Activated naive CD4-positive, alpha-beta T cell (primary cell): ENCODE data around the gene MTFR2.
A peak's percentile ranks its signal among the peaks of the same experiment; 100 is the strongest.

Experiments used
- DNase-seq, 4 experiments: peaks; one replicate each; lab custom pipeline; 2025; lab: John Stamatoyannopoulos, UW

The MTFR2 gene

GRCh38 chr6:136249811-136250685 is at the start of gene MTFR2:
TSS of gene MTFR2 (minus strand) at chr6:136250311. CDS start at chr6:136249099, 1,212 bp downstream.
- peak; percentile 54 to 81 (median 71) for DNase-seq

DNA sequence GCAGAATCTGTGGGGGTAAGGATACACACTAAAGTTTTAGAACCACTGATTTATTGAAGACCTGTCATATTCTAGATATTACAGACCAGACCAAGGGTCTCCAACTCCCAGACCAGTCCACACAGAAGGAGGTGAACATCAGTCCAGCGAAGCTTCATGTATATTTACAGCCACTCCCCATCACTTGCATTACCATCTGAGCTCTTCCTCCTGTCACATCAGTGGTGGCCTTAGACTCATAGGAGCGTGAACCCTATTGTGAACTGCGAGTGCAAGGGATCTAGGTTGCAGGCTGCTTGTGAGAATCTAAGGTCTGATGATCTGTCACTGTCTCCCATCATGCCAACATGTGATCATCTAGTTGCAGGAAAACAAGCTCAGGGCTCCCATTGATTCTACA is 44.5 kb upstream of the MTFR2 start:
- no peak for DNase-seq

DNA sequence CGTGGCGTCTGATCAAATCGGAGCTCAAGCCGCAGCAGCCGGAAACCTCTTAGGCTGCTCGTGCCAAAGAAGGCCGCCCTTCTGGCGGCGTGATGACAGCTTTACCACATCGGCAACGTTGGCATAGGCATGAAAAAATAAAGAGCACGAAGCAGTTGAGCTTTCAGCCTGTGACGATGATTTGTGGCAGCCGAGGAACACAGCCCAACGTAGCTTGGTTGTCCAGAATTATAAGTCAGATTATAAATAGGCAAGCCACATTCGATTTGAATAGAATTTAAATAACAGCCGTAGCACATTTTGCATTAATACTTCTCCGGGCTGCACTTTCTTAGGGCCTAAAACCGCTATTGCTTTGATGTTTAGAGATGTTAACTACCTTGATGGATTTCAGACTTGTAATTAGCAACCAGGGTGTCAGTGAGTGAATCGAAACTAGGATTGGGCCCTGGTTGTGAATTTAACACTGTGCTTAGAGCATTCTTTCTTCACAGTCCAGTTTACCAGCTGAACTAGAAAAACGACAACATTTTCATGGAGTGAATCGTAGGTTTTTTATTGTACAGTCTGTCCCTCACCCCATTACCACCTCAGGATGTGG is 40.4 kb upstream of the MTFR2 start:
- peak; percentile 27 to 74 (median 48) for DNase-seq

- peak; percentile 97 to 99 (median 98) for DNase-seq
Observed at GRCh38 chr6:136289579-136290409, 39.7 kb upstream of the MTFR2 start, which contains the start of gene BCLAF1. TSS of gene BCLAF1 (minus strand) at chr6:136289846. CDS start at chr6:136279866, 9,980 bp downstream.

DNA sequence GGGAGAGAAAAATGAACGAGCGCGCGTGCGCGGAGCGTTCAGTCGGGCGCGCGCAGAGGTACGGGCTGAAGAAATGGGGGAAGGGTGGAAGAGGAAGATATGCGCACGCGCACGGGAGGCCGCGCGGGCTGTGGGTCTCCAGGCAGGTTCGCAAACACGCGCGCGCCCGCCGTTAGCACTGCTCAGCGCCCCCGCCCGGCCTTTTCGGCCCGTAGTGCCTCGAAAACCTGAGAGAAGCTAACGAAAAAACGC is 39.1 kb upstream of the MTFR2 start:
- DNase-seq, result peak; percentile 88 to 93 (median 91)

DNA sequence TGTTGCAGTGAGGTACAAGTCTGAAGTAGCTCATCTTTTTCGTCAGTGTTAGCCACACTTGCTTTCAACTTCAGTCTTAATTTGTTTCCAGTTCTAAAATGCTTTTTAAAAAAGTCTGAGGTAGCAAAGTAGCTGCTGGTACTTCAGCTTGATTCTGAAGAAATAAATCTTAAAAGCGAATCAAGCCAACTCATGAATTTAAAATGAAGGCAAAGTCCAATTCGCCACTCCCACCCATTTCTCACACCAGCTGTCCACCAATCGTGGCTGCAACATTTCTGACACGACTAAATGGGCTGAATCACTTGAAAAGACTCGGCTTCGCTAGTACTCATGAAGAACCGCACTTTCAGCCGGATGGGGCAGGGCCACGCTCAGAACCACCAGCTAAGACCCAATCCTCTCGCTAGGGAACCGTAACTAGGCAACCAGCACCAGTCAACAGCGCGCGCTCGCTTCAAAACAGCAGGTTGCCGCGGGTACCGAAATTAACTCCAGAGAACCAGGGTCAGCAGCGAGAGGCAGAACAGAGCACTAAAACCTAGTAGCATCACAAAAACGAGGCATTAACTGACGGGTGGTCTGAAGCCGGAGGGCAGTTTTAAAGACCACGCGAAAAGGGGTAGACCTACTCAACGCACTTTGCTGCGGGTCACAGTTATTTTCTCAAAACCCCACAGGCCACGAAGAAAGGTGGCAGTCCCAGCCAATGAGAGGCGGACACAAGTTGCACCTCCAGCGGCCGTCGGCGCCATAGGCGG is 38.6 kb upstream of the MTFR2 start:
- DNase-seq, result peak; percentile 54 to 84 (median 73)

- no peak for DNase-seq
Observed at GRCh38 chr6:136284909-136285308, 34.8 kb upstream of the MTFR2 start.

DNA sequence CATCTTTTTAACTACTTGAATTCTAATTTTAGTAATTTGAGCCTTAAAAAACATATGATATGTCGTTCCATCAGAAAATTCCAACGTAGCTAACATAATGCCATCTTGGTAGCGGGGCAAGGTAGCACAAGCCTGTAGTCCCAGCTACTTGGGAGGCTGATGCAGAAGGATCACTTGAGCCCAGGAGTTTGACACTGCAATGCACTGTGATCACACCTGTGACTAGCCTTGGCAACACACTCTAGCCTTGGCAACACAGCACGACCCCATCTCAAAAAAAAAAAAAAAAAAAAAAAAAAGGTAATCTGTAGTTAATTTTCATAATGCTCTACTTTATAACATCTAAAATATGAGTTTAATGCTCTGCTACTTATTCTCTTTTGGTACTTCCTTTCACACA is 32.8 kb upstream of the MTFR2 start:
- DNase-seq, result no peak

GRCh38 chr6:136280032-136280609 is 30.0 kb upstream of the MTFR2 start:
- no peak for DNase-seq

GRCh38 chr6:136274062-136274461 is 24.0 kb upstream of the MTFR2 start:
- DNase-seq, result no peak

- no peak for DNase-seq
Observed at GRCh38 chr6:136265101-136265500, 15.0 kb upstream of the MTFR2 start.

GRCh38 chr6:136262940-136263339 is 12.8 kb upstream of the MTFR2 start:
- DNase-seq, result no peak

- DNase-seq, result no peak
Observed at GRCh38 chr6:136254851-136255466, 4.8 kb upstream of the MTFR2 start.

- no peak for DNase-seq
Observed at GRCh38 chr6:136253734-136254133, 3.6 kb upstream of the MTFR2 start.

DNA sequence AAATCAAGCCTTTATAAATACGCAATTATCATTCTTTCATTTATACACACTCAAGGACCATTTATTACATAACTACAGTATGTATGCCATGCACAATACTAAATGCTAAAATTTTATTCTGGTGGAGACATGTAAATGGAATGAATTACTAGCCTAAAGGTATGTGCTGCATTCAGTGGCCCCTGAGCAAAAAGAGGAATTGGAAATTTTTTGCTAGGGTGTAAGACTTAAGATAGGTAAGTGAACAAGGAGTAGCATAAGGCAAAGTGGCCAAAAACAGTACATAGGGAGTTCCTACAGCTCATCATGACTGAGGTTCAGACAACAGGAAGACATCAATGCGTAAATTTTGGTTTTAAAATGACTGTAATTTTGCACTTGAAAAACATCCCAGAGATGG is 2.3 kb upstream of the MTFR2 start:
- DNase-seq, result no peak

DNA sequence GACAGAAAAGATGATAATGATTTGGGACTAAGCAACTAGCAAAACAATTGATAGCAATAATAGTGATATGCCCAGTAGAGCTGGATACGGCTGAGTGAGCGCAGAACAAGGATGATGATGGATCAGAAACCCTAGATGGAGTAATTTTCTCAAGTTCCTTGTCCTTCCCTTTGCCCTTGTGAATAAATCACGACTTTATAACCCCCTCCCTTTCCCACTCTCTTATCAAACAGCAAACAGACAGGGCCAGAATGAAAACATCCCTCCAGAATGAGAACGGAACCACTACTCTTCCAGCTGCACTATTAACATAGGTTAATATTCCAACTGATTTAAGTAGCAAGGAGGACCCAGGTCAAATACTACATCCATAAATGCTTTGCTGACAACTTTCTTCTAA is 1.3 kb upstream of the MTFR2 start:
- DNase-seq, result no peak

DNA sequence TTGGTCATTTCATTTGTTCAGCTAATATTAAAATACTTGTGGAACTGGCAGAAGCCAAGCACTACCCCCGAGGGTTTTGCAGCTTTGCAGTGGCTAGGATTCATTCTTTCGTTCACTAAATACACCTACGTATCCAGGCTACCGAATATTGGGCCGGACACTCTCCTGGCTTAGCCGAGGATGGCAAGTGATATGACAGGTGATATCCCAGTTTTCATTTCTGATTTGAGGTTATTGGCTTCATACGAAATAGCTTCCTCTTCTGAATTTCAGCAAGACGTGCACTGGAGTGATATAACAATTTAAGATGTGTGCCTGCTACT is 536 bp upstream of the MTFR2 start:
- no peak for DNase-seq

- no peak for DNase-seq
Observed at GRCh38 chr6:136249336-136249735, 775 bp downstream of the MTFR2 start.

DNA sequence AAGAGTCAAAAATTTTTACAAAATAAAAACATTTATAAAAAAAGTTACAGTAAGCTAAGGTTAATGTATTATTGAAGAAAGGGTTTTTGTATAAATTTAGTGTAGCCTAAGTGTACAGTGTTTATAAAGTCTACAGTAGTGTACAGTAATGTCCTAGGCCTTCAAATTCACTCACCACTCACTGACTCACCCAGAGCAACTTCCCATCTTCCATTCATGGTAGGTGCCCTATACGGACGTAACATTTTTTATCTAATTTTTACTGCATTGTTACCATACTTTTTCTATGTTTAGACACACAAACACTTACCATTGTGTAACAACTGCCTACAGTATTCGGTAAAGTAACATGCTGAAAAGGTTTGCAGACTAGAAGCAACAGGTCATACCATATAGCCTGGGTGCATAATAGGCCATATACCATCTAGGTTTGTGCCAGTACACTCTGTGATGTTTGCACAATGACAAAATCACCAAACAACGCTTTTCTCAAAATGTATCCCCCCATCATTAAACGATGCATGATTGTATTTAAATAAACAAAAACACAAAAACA is 6.0 kb downstream of the MTFR2 start:
- no peak for DNase-seq

DNA sequence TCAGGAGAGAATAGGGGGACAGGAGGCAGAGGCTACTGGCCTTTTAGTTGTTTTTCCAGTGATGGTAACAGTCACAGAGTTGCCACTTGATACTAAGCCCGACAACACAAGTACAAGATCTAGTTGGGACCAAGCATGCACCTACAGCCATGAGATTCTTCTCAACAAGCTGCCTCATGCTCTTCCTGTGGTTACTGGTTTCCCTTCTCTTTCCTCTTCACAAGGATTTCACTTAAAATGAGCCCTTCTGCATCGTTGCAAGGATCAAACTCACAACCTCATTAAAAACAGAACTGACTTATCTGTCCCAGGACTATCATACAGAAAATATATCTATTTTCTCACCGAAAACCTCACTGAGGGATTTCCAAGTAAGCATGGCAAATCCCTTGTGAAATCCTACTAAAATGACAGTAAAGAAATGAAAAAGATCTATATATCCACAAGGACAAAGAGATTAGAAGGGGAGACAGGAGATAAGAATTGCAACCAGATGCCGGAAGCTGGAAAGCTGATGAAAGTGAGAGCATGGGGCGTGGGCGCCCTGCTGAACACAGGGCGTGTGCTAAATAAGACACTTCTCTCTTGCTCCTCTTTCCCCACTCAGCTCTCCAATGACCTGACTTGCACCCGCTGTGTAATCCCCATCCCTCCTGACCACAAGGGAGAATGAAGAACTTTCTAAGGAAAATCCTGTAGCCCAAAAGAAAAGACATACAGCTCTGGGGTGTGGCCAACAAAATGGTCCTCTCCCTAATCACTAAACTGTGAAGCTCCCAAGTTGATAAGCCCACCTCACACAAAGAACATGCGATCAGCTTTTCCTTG is 13.4 kb downstream of the MTFR2 start:
- no peak for DNase-seq
